Mesothelial cell of epicardium (in vitro differentiated cells): ENCODE results near the gene FOXJ3. TPM values are rescaled to one million over a fixed set of nuclear protein-coding genes. Genes with fewer than 3 reads are reported as not detected.

Experiments
- DNase-seq, 2 experiments: peaks; one replicate each; pipeline ENCODE4 v3.0.0; 2021; ENCODE audit warnings: low spot score in 2 of 2; ENCODE audit not compliant: unreplicated experiment in 2 of 2
- H3K27ac Mint-ChIP-seq: 2 replicates; pipeline ENCODE4 v1.8.0; 2021; ENCODE audit warnings: mixed read lengths
- H3K27me3 Mint-ChIP-seq: 2 replicates; pipeline ENCODE4 v1.8.0; 2021; ENCODE audit warnings: low read depth, mixed read lengths
- H3K36me3 Mint-ChIP-seq: 2 replicates; pipeline ENCODE4 v1.8.0; 2021; ENCODE audit warnings: mixed read lengths
- H3K4me1 Mint-ChIP-seq: 2 replicates; pipeline ENCODE4 v1.8.0; 2021; ENCODE audit warnings: mixed read lengths
- H3K4me3 Mint-ChIP-seq: 2 replicates; pipeline ENCODE4 v1.8.0; 2021; ENCODE audit warnings: mild to moderate bottlenecking, moderate library complexity, mixed read lengths
- H3K9me3 Mint-ChIP-seq: 2 replicates; pipeline ENCODE4 v1.8.0; 2021; ENCODE audit warnings: mixed read lengths
- total RNA-seq: library from RNA; stranded (reverse); gene quantifications from 3 replicates; pipeline ENCODE4 v1.2.1, GENCODE V29; 2021
- TF ChIP-seq, protein P1 (sequence below): fragments of 200-600 bp; sonication (generic); IDR thresholded peaks from one replicate; pipeline ENCODE4 v1.5.0; 2021; ENCODE audit warnings: antibody characterized with exemption; ENCODE audit not compliant: unreplicated experiment

The FOXJ3 gene
- total RNA-seq, 1 donor from 2014 or later: 79.7 TPM

GRCh38 chr1:42171679-42172266, 163.3 kb downstream of the FOXJ3 start:
- Mint-ChIP-seq H3K4me3 (no peak overlapping the region), H3K27me3 (no peaks in the 10 kb centered on the region), H3K4me1 (peaks cover 36% of the 10 kb centered on the region), H3K27ac (peak overlapping the region; percentile 62), H3K9me3 (no peaks in the 10 kb centered on the region), H3K36me3 (peaks cover 1% of the 10 kb centered on the region)
- TF ChIP-seq, protein P1, sequence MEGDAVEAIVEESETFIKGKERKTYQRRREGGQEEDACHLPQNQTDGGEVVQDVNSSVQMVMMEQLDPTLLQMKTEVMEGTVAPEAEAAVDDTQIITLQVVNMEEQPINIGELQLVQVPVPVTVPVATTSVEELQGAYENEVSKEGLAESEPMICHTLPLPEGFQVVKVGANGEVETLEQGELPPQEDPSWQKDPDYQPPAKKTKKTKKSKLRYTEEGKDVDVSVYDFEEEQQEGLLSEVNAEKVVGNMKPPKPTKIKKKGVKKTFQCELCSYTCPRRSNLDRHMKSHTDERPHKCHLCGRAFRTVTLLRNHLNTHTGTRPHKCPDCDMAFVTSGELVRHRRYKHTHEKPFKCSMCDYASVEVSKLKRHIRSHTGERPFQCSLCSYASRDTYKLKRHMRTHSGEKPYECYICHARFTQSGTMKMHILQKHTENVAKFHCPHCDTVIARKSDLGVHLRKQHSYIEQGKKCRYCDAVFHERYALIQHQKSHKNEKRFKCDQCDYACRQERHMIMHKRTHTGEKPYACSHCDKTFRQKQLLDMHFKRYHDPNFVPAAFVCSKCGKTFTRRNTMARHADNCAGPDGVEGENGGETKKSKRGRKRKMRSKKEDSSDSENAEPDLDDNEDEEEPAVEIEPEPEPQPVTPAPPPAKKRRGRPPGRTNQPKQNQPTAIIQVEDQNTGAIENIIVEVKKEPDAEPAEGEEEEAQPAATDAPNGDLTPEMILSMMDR: no peak
- no peak for DNase-seq

GRCh38 chr1:42170779-42171621, 164.0 kb downstream of the FOXJ3 start:
- H3K36me3 Mint-ChIP-seq: no peaks in the 10 kb centered on the region
- no peak for DNase-seq
- no peak overlapping the region for H3K4me3 Mint-ChIP-seq
- H3K27ac Mint-ChIP-seq: peak overlapping the region; percentile 62
- TF ChIP-seq, protein P1: no peak
- H3K4me1 Mint-ChIP-seq: peaks cover 41% of the 10 kb centered on the region
- no peaks in the 10 kb centered on the region for H3K9me3 Mint-ChIP-seq
- no peaks in the 10 kb centered on the region for H3K27me3 Mint-ChIP-seq

DNA sequence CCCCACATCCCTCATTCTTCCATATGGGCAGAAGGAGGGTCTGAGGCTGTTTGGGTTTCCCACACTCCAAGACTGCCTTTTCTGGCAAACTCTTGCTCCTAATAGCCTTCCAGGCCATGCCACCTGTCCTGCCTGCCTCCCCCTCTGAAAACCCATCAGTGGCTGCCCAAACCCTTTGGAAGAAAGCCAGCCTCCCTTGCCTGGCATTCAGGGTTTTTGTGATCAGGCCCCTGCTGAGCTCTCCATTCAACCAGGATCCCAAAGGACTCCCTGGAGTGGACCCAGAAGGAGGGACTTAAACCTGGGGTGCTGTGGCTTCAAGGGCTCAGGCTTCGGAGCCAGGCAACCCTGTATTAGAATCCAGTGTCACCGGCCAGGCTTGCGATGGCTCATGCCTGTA, 166.3 kb downstream of the FOXJ3 start:
- DNase-seq: no peak
- Mint-ChIP-seq H3K36me3 (no peaks in the 10 kb centered on the region), H3K9me3 (no peaks in the 10 kb centered on the region), H3K4me3 (no peak overlapping the region), H3K27me3 (no peaks in the 10 kb centered on the region), H3K4me1 (peaks cover 42% of the 10 kb centered on the region), H3K27ac (no peak overlapping the region)
- TF ChIP-seq, protein P1: no peak

DNA sequence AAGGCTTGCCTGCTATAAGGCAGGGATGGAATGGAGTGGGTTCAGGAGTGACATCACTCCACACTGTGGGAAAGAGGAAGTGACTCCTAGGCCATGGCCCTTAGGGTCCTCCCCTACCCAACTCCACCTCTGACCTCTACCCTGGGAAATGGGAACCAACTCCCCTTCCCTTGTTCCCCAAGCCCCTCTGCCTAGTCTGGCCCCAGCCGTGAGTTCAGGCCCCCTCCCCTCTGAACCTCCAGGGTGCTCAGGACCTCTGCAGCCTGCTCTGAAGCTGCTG, 166.7 kb downstream of the FOXJ3 start:
- no peak for DNase-seq
- H3K27me3 Mint-ChIP-seq: no peaks in the 10 kb centered on the region
- TF ChIP-seq, protein P1: no peak
- peaks cover 38% of the 10 kb centered on the region for H3K4me1 Mint-ChIP-seq
- H3K36me3 Mint-ChIP-seq: no peaks in the 10 kb centered on the region
- H3K27ac Mint-ChIP-seq: no peak overlapping the region
- no peaks in the 10 kb centered on the region for H3K9me3 Mint-ChIP-seq
- no peak overlapping the region for H3K4me3 Mint-ChIP-seq

DNA sequence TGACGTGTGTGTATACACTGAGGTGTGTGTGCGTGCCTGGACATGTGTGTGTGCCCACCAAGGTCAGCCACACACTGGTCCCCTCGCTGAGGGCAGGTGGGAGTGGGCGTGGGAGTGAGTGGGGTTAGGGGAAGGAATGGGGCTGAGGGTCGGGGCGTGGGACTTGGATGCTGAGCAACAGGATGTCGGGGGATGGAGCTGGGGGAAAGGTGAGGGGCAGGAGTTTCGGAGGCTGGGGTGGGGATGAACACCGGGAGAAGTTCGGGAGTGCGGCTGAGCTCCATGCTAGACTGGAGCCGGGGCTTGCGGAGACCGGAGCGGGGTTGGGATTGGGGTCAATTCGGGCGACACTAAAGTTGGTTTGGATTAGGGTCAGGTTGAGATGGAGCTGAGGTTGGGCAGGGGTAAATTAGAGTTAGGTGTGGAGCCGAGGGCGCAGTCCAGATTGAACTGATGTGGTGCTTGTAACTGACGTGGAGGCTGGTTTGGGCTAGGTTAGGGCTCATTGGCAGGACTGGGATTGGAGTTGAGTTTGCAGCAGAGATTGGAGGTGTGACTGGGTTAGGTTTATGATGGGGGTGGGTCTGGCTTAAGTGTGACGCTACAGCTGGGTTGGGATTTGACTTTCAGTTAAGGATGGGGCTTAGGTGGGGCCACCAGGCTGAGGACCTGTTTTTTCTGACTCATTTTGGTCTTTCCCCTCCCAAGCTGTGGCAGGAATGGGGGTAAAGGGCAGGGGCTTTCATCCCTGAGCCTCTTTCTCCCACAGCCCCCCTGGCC, 167.2 kb downstream of the FOXJ3 start:
- H3K4me3 Mint-ChIP-seq: no peak overlapping the region
- TF ChIP-seq, protein P1: no peak

More for the DNA sequence above, 167.2 kb downstream of the FOXJ3 start:
- H3K27ac Mint-ChIP-seq: peak overlapping the region; percentile 60
- H3K36me3 Mint-ChIP-seq: no peaks in the 10 kb centered on the region
- H3K4me1 Mint-ChIP-seq: peaks cover 37% of the 10 kb centered on the region
- no peaks in the 10 kb centered on the region for H3K9me3 Mint-ChIP-seq
- no peaks in the 10 kb centered on the region for H3K27me3 Mint-ChIP-seq
- DNase-seq: no peak
